ENCODE results near the gene GUCD1.
"Not testable (repeated sequence)": the region's sequence is repeated elsewhere in the genome, so short reads cannot be mapped to it uniquely, and the experiment has no call there.

Gene GUCD1

GRCh38 chr22:24554313-24555164 is at the start of gene GUCD1:
Gene GUCD1 (minus strand): TSS chr22:24555138. CDS start chr22:24554991, 147 bp downstream.
- H3K9ac ChIP-seq = peak within 1 kb of the TSS; percentile 76
- H3K4me2 ChIP-seq (ENCODE audit: low read length) = peak within 1 kb of the TSS; percentile 97
- H3K9me3 ChIP-seq (ENCODE audit: control insufficient read depth, low read length) = no peaks in the 10 kb centered on the region
- peak within 1 kb of the TSS; percentile 98 for H3K4me3 ChIP-seq (ENCODE audit: low read depth, low read length)
- H2AFZ ChIP-seq = peak within 1 kb of the TSS; percentile 100
- H3K27me3 ChIP-seq (ENCODE audit: control insufficient read depth, insufficient read depth, low read length) = no peaks in the 10 kb centered on the region
- H3K27ac ChIP-seq = peak within 1 kb of the TSS; percentile 99
- peaks cover 24% of the 10 kb centered on the region for H3K79me2 ChIP-seq
- no peak for TF ChIP-seq CTCF (IDR thresholded peaks at IDR 0.05)
- no peaks in the 10 kb centered on the region for H3K4me1 ChIP-seq
- no peaks in the 10 kb centered on the region for H3K36me3 ChIP-seq (ENCODE audit: control insufficient read depth, insufficient read depth, low read length)

- not testable (repeated sequence) for H3K27ac ChIP-seq; H2AFZ ChIP-seq; H3K36me3 ChIP-seq (ENCODE audit: control insufficient read depth, insufficient read depth, low read length); H3K79me2 ChIP-seq; H3K4me3 ChIP-seq (ENCODE audit: low read depth, low read length); H3K9ac ChIP-seq; H3K4me1 ChIP-seq; H3K27me3 ChIP-seq (ENCODE audit: control insufficient read depth, insufficient read depth, low read length); H3K4me2 ChIP-seq (ENCODE audit: low read length); H3K9me3 ChIP-seq (ENCODE audit: control insufficient read depth, low read length)
These were observed 49.1 kb upstream of the GUCD1 start for GRCh38 chr22:24603770-24604629.

GRCh38 chr22:24602847-24603769 is 48.2 kb upstream of the GUCD1 start, which contains the start of gene GGT1:
Gene GGT1 (plus strand): TSS chr22:24603193. CDS start chr22:24611082, 7,889 bp downstream.
- H3K36me3 ChIP-seq (ENCODE audit: control insufficient read depth, insufficient read depth, low read length); H3K9me3 ChIP-seq (ENCODE audit: control insufficient read depth, low read length); H2AFZ ChIP-seq; H3K27me3 ChIP-seq (ENCODE audit: control insufficient read depth, insufficient read depth, low read length); H3K4me2 ChIP-seq (ENCODE audit: low read length); H3K9ac ChIP-seq; H3K4me3 ChIP-seq (ENCODE audit: low read depth, low read length); H3K4me1 ChIP-seq; H3K79me2 ChIP-seq; H3K27ac ChIP-seq: not testable (repeated sequence)

DNA sequence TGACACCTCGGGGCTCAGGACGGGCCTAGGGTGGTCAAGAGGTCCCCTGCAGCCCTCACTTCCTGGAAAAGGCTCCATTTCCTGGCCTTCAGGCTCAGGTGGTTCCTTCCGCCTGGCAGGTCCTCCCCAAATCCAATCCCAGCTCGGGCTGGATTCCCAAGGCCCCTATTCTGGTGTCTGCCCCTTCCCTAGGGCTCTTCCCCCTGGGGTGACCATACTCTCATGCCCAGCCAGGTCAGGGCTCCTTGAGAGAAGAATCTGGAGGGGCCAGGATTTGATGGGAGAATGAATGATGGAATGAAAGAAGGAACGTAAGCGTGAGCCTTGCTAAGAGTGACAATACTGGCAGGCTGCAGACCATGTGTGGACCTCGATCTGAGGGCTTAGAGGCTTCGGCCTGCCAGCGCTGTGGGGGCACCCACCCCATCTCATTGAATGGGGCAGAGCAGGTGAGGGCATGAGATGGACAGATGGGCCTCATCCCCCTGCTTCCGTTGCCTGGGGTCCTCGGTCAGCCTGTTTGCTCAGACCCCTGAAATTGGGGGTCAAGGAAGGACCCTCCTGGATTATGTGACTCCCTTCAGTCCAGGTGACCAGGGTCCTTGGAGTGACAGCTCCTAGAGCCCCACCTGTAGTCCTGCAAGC is 47.3 kb upstream of the GUCD1 start:
- not testable (repeated sequence) for H3K27me3 ChIP-seq (ENCODE audit: control insufficient read depth, insufficient read depth, low read length); H3K79me2 ChIP-seq; H3K4me3 ChIP-seq (ENCODE audit: low read depth, low read length); H3K9me3 ChIP-seq (ENCODE audit: control insufficient read depth, low read length); H3K27ac ChIP-seq; H3K36me3 ChIP-seq (ENCODE audit: control insufficient read depth, insufficient read depth, low read length); H3K9ac ChIP-seq; H2AFZ ChIP-seq; H3K4me1 ChIP-seq; H3K4me2 ChIP-seq (ENCODE audit: low read length)

GRCh38 chr22:24601217-24602104 is 46.5 kb upstream of the GUCD1 start:
- no peaks in the 10 kb centered on the region for H3K79me2 ChIP-seq
- H3K27me3 ChIP-seq (ENCODE audit: control insufficient read depth, insufficient read depth, low read length) = no peaks in the 10 kb centered on the region
- TF ChIP-seq CTCF (IDR thresholded peaks at IDR 0.05) = no peak
- no peak overlapping the region for H3K27ac ChIP-seq
- H3K9me3 ChIP-seq (ENCODE audit: control insufficient read depth, low read length) = no peaks in the 10 kb centered on the region
- no peaks in the 10 kb centered on the region for H3K36me3 ChIP-seq (ENCODE audit: control insufficient read depth, insufficient read depth, low read length)
- no peak overlapping the region for H3K9ac ChIP-seq
- H3K4me2 ChIP-seq (ENCODE audit: low read length) = no peak overlapping the region
- no peak overlapping the region for H2AFZ ChIP-seq
- H3K4me1 ChIP-seq = no peaks in the 10 kb centered on the region
- no peak overlapping the region for H3K4me3 ChIP-seq (ENCODE audit: low read depth, low read length)

- not testable (repeated sequence) for H3K9ac ChIP-seq, H3K27ac ChIP-seq, H2AFZ ChIP-seq
These were observed 45.2 kb upstream of the GUCD1 start for GRCh38 chr22:24599958-24600715.

More at GRCh38 chr22:24599958-24600715, 45.2 kb upstream of the GUCD1 start:
- H3K27me3 ChIP-seq (ENCODE audit: control insufficient read depth, insufficient read depth, low read length); H3K79me2 ChIP-seq; H3K9me3 ChIP-seq (ENCODE audit: control insufficient read depth, low read length); H3K4me2 ChIP-seq (ENCODE audit: low read length); H3K4me1 ChIP-seq; H3K4me3 ChIP-seq (ENCODE audit: low read depth, low read length); H3K36me3 ChIP-seq (ENCODE audit: control insufficient read depth, insufficient read depth, low read length): not testable (repeated sequence)

Measured in parathyroid adenoma (tissue), 2 donors.